SK-N-SH (cell line): Measurements from ENCODE around the gene CCDC30. TPM values are rescaled to one million over a fixed set of nuclear protein-coding genes. Genes with fewer than 3 reads are reported as not detected.

Experiments
- CTCF ChIA-PET: fragments of 300-600, 350-600 bp; formaldehyde crosslinking; extraction: SDS; loops from one replicate; lab custom pipeline; 2021; lab: Yijun Ruan, JAX
- POLR2A ChIA-PET: fragments of 350-600 bp; sonication (Branson Sonifier 250); formaldehyde crosslinking; extraction: SDS; loops from one replicate; lab custom pipeline; 2020; ENCODE audit warnings: antibody characterized with exemption, inconsistent platforms; lab: Yijun Ruan, JAX
- DNase-seq: peaks from one replicate; pipeline ENCODE4 v3.0.0; 2012
- H2AFZ ChIP-seq: fragments of 200-600 bp; sonication (generic); 2 replicates; pipeline ENCODE4 v1.8.1; 2016; ENCODE audit warnings: antibody characterized with exemption, mild to moderate bottlenecking, low read depth
- H3F3A ChIP-seq: fragments of 200-600 bp; sonication (generic); replicated peaks from 2 replicates; pipeline ENCODE3; 2016; ENCODE audit warnings: antibody characterized with exemption, mild to moderate bottlenecking; ENCODE audit not compliant: insufficient read depth
- H3K27ac ChIP-seq, 2 experiments: fragments of 200-500 bp in 1 of 2; fragments of 200-600 bp in 1 of 2; sonication (Bioruptor generic) in 1 of 2; sonication (generic), shearing (Covaris generic) in 1 of 2; 2 replicates each; pipeline versions ENCODE4 v1.5.1 to v1.6.1; 2014 to 2016; ENCODE audit warnings: low read depth in 2 of 2, inconsistent platforms in 1 of 2, low read length in 1 of 2, mild to moderate bottlenecking in 1 of 2, mixed read lengths in 1 of 2
- H3K27me3 ChIP-seq: fragments of 200-600 bp; sonication (generic), shearing (Covaris generic); 2 replicates; pipeline ENCODE4 v1.6.1; 2016; ENCODE audit warnings: mixed run types; ENCODE audit not compliant: insufficient read depth
- H3K36me3 ChIP-seq, 2 experiments: fragments of 200-500 bp in 1 of 2; fragments of 200-600 bp in 1 of 2; sonication (Bioruptor generic) in 1 of 2; sonication (generic) in 1 of 2; replicated peaks in 1 of 2; 2 replicates each; pipeline versions ENCODE3 to v1.5.1; 2014 to 2016; ENCODE audit warnings: low read length in 1 of 2, mild to moderate bottlenecking in 1 of 2; ENCODE audit not compliant: insufficient read depth in 2 of 2, control insufficient read depth in 1 of 2
- H3K4me1 ChIP-seq, 2 experiments: fragments of 200-500 bp in 1 of 2; fragments of 200-600 bp in 1 of 2; sonication (Bioruptor generic) in 1 of 2; sonication (generic), shearing (Covaris generic) in 1 of 2; 2 replicates each; pipeline versions ENCODE4 v1.5.1 to v1.6.1; 2014 to 2016; ENCODE audit warnings: low read depth in 1 of 2, low read length in 1 of 2, mixed run types in 1 of 2; ENCODE audit not compliant: insufficient read depth in 2 of 2, control insufficient read depth in 1 of 2
- H3K4me2 ChIP-seq: fragments of 200-600 bp; sonication (generic), shearing (Covaris generic); 2 replicates; pipeline ENCODE4 v1.6.1; 2017; ENCODE audit warnings: mixed run types
- H3K4me3 ChIP-seq, 2 experiments: fragments of 200-500 bp in 1 of 2; fragments of 200-600 bp in 1 of 2; sonication (Bioruptor generic) in 1 of 2; sonication (generic), shearing (Covaris generic) in 1 of 2; 2 replicates each; pipeline versions ENCODE4 v1.5.1 to v1.8.1; 2014 to 2016; ENCODE audit warnings: low read depth in 2 of 2, inconsistent platforms in 1 of 2, low read length in 1 of 2, mild to moderate bottlenecking in 1 of 2, mixed read lengths in 1 of 2, moderate library complexity in 1 of 2
- H3K79me2 ChIP-seq: fragments of 200-600 bp; sonication (generic); 2 replicates; pipeline ENCODE4 v1.8.1; 2017; ENCODE audit warnings: mild to moderate bottlenecking; ENCODE audit not compliant: insufficient read depth
- H3K9ac ChIP-seq: fragments of 200-600 bp; sonication (generic); 2 replicates; pipeline ENCODE4 v1.6.1; 2017; ENCODE audit warnings: mixed run types
- H3K9me2 ChIP-seq: fragments of 200-600 bp; sonication (generic); 2 replicates; pipeline ENCODE4 v1.6.1; 2017; ENCODE audit warnings: mixed run types
- H3K9me3 ChIP-seq: fragments of 200-600 bp; sonication (generic); 2 replicates; pipeline ENCODE4 v1.6.1; 2017; ENCODE audit warnings: mixed run types, mild to moderate bottlenecking, moderate library complexity
- H4K20me1 ChIP-seq: fragments of 200-600 bp; sonication (generic); 2 replicates; pipeline ENCODE4 v1.6.1; 2017; ENCODE audit warnings: mild to moderate bottlenecking, mixed run types; ENCODE audit not compliant: insufficient read depth
- CHD2 ChIP-seq: fragments of 150-350 bp; IDR thresholded peaks from 2 replicates; pipeline ENCODE4 v1.6.1; 2018; ENCODE audit warnings: low read length; ENCODE audit not compliant: partially characterized antibody
- ELF1 ChIP-seq: IDR thresholded peaks from 2 replicates; pipeline ENCODE4 v1.4.0; 2012
- EZH2phosphoT487 ChIP-seq: fragments of 200-600 bp; sonication (generic); IDR thresholded peaks from 2 replicates; pipeline ENCODE4 v1.6.1; 2017; ENCODE audit warnings: low read depth, mixed run types, mild to moderate bottlenecking, antibody characterized with exemption, moderate library complexity, borderline replicate concordance
- FOSL2 ChIP-seq: IDR thresholded peaks from 2 replicates; pipeline ENCODE4 v1.4.0; 2012; ENCODE audit warnings: low read depth, mild to moderate bottlenecking, moderate library complexity, borderline replicate concordance
- GABPA ChIP-seq: IDR thresholded peaks from 2 replicates; pipeline ENCODE4 v1.4.0; 2012; ENCODE audit warnings: low read depth, mild to moderate bottlenecking
- GATA2 ChIP-seq: sonication (generic); formaldehyde crosslinking; IDR thresholded peaks from 2 replicates; pipeline ENCODE4 v1.5.0; 2020; ENCODE audit warnings: mild to moderate bottlenecking, missing genetic modification reagents
- MEF2A ChIP-seq: IDR thresholded peaks from 2 replicates; pipeline ENCODE4 v1.4.0; 2012; ENCODE audit warnings: low read depth, borderline replicate concordance
- MXI1 ChIP-seq: IDR thresholded peaks from 2 replicates; pipeline ENCODE4 v1.6.1; 2012; ENCODE audit warnings: mild to moderate bottlenecking, low read depth, low read length, improper control_type of control experiment
- NFIC ChIP-seq: IDR thresholded peaks from 2 replicates; pipeline ENCODE4 v1.4.0; 2012; ENCODE audit warnings: borderline replicate concordance
- NRF1 ChIP-seq: IDR thresholded peaks from 2 replicates; pipeline ENCODE4 v1.6.1; 2012; ENCODE audit warnings: low read depth, mild to moderate bottlenecking, low read length
- POLR2AphosphoS5 ChIP-seq: IDR thresholded peaks from 2 replicates; pipeline ENCODE4 v1.6.1; 2012; ENCODE audit warnings: low read depth, low read length
- RAD21 ChIP-seq: IDR thresholded peaks from 2 replicates; pipeline ENCODE4 v1.6.1; 2012; ENCODE audit warnings: mild to moderate bottlenecking, low read length
- RCOR1 ChIP-seq: fragments of 150-350 bp; IDR thresholded peaks from 2 replicates; pipeline ENCODE4 v1.6.1; 2017; ENCODE audit warnings: antibody characterized with exemption, low read length
- RFX5 ChIP-seq: IDR thresholded peaks from 2 replicates; pipeline ENCODE4 v1.6.1; 2012; ENCODE audit warnings: mild to moderate bottlenecking, improper control_type of control experiment, low read length
- SIN3A ChIP-seq: IDR thresholded peaks from 2 replicates; pipeline ENCODE4 v1.6.1; 2012; ENCODE audit warnings: low read depth, mild to moderate bottlenecking, low read length, moderate library complexity, borderline replicate concordance
- SMC3 ChIP-seq: IDR thresholded peaks from 2 replicates; pipeline ENCODE4 v1.6.1; 2012; ENCODE audit warnings: low read depth, low read length, improper control_type of control experiment
- TAF1 ChIP-seq: IDR thresholded peaks from 2 replicates; pipeline ENCODE4 v1.6.1; 2012; ENCODE audit warnings: low read depth, mild to moderate bottlenecking, low read length, moderate library complexity, borderline replicate concordance
- YY1 ChIP-seq: IDR thresholded peaks from 2 replicates; pipeline ENCODE4 v1.4.0; 2012; ENCODE audit warnings: low read depth, mild to moderate bottlenecking
- WGBS: methylation state at CpG from one replicate; pipeline ENCODE4 v1.1.6; 2017; ENCODE audit warnings: low lambda C conversion rate; 5-methylcytosine and 5-hydroxymethylcytosine counted together
- polyA plus RNA-seq, 3 experiments: library from polyadenylated mRNA; depleted of rRNA; stranded (reverse); fragments of >200 nt; gene quantifications; 2 replicates each; pipeline ENCODE4 v1.2.3, GENCODE V29; 2012
- TF ChIP-seq, protein P1 (sequence below): IDR thresholded peaks from 2 replicates; pipeline ENCODE4; 2012
- TF ChIP-seq, protein P2 (sequence below): IDR thresholded peaks from 2 replicates; pipeline ENCODE4 v1.4.0; 2012; ENCODE audit warnings: low read depth, borderline replicate concordance
- TF ChIP-seq, protein P3 (sequence below): IDR thresholded peaks from 2 replicates; pipeline ENCODE4 v1.6.1; 2012; ENCODE audit warnings: mild to moderate bottlenecking, low read depth, low read length, moderate library complexity
- TF ChIP-seq, protein P4 (sequence below): IDR thresholded peaks from 2 replicates; pipeline ENCODE4 v1.4.0; 2012; ENCODE audit warnings: low read depth

The CCDC30 gene
- polyA plus RNA-seq, 1 of the 3 experiments (the other 2 are of a cell fraction), result 0.94 TPM

DNA sequence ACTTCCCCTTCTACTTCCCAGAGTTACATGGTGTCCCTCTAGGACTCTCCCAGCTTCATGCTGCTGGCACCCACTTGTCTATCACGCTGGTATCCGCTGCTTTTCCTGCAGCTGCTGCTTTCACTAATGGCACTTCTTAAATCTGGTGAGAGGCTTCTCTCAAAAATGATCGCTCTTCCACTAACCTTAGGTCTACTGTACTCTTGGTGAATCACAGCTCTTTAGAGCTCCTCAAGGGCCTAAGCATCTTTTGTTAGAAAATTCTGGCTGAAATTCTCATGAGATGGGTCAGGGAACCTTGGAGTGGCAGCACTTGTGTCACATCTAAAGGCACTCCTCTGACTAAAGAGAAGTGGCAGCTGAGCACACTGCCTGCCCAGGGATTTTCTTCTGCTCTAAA is 39.4 kb upstream of the CCDC30 start:
- ChIA-PET POLR2A (no interaction called here), CTCF (interaction anchor here (0.8 to 1.1 kb wide), 2 partner anchors 113 to 251 kb away, joined by 3 read pairs; no protein-coding TSS in a partner anchor)
- H3K9me3 ChIP-seq, result no peaks in the 10 kb centered on the region
- no peaks in the 10 kb centered on the region for H3F3A ChIP-seq
- 79% methylated on average over 3 of the region's 3 CpGs for WGBS
- H3K4me1 ChIP-seq, result peaks cover 6 to 29% of the 10 kb centered on the region in 2 experiments; a peak in 3 of 4 replicates
- H3K36me3 ChIP-seq, result no peaks in the 10 kb centered on the region
- H4K20me1 ChIP-seq, result no peaks in the 10 kb centered on the region
- no peaks in the 10 kb centered on the region for H3K9me2 ChIP-seq
- no peaks in the 10 kb centered on the region for H3K79me2 ChIP-seq
- H3K27me3 ChIP-seq, result no peaks in the 10 kb centered on the region; the same call in 1 of the 2 replicates
- no peak for DNase-seq
- no peak overlapping the region for H3K4me2 ChIP-seq
- H3K4me3 ChIP-seq, result no peak overlapping the region
- TF ChIP-seq, protein P1, sequence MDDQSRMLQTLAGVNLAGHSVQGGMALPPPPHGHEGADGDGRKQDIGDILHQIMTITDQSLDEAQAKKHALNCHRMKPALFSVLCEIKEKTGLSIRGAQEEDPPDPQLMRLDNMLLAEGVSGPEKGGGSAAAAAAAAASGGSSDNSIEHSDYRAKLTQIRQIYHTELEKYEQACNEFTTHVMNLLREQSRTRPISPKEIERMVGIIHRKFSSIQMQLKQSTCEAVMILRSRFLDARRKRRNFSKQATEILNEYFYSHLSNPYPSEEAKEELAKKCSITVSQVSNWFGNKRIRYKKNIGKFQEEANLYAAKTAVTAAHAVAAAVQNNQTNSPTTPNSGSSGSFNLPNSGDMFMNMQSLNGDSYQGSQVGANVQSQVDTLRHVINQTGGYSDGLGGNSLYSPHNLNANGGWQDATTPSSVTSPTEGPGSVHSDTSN, result no peak
- TF ChIP-seq SIN3A, result no peak
- no peak for TF ChIP-seq GATA2 (CRISPR knock-in tag)
- TF ChIP-seq POLR2AphosphoS5, result no peak
- H3K9ac ChIP-seq, result no peak overlapping the region
- H3K27ac ChIP-seq, result no peak overlapping the region
- H2AFZ ChIP-seq, result no peak overlapping the region

DNA sequence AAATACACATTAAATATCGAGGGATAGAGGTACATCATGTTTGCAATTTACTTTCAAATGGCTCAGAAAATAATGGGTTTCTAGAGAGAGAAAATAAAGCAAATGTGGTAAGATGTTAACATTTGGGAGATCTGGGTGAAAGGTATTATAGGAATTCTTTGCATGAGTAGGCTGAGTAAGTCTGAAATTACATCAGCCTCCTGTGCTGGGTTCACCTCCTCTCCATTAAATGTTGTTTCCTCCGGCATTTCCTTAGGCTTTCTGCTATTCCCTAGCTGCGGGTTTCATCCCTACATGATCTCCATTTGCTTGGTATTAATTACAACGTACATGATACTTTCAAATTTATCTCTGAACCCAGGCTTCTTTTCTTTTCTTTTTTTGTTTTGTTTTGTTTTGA is 38.9 kb upstream of the CCDC30 start:
- no peak for DNase-seq
- Histone ChIP-seq H3K4me3 (no peak overlapping the region), H3K9me3 (no peaks in the 10 kb centered on the region), H3K9me2 (no peaks in the 10 kb centered on the region), H3K9ac (no peak overlapping the region), H3K79me2 (no peaks in the 10 kb centered on the region), H3K27me3 (no peaks in the 10 kb centered on the region; the same call in 1 of the 2 replicates), H3F3A (no peaks in the 10 kb centered on the region), H2AFZ (no peak overlapping the region), H3K4me1 (peaks cover 6 to 28% of the 10 kb centered on the region in 2 experiments; a peak in 3 of 4 replicates), H3K4me2 (no peak overlapping the region), H3K27ac (no peak overlapping the region), H3K36me3 (no peaks in the 10 kb centered on the region), H4K20me1 (no peaks in the 10 kb centered on the region)
- WGBS, result 68% methylated on average over 4 of the region's 4 CpGs
- ChIA-PET CTCF (interaction anchor here (0.8 kb wide), 1 partner anchor 113 kb away, joined by 3 read pairs; no protein-coding TSS in a partner anchor), POLR2A (no interaction called here)
- no peak for TF ChIP-seq FOSL2
- no peak for TF ChIP-seq TAF1
- no peak for TF ChIP-seq RAD21
- TF ChIP-seq SMC3, result no peak
- TF ChIP-seq EZH2phosphoT487, result no peak
- no peak for TF ChIP-seq RCOR1
- no peak for TF ChIP-seq YY1
- TF ChIP-seq MEF2A, result no peak
- no peak for TF ChIP-seq CHD2
- no peak for TF ChIP-seq RFX5
- TF ChIP-seq, protein P2, sequence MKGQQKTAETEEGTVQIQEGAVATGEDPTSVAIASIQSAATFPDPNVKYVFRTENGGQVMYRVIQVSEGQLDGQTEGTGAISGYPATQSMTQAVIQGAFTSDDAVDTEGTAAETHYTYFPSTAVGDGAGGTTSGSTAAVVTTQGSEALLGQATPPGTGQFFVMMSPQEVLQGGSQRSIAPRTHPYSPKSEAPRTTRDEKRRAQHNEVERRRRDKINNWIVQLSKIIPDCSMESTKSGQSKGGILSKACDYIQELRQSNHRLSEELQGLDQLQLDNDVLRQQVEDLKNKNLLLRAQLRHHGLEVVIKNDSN, result no peak
- TF ChIP-seq, protein P3, sequence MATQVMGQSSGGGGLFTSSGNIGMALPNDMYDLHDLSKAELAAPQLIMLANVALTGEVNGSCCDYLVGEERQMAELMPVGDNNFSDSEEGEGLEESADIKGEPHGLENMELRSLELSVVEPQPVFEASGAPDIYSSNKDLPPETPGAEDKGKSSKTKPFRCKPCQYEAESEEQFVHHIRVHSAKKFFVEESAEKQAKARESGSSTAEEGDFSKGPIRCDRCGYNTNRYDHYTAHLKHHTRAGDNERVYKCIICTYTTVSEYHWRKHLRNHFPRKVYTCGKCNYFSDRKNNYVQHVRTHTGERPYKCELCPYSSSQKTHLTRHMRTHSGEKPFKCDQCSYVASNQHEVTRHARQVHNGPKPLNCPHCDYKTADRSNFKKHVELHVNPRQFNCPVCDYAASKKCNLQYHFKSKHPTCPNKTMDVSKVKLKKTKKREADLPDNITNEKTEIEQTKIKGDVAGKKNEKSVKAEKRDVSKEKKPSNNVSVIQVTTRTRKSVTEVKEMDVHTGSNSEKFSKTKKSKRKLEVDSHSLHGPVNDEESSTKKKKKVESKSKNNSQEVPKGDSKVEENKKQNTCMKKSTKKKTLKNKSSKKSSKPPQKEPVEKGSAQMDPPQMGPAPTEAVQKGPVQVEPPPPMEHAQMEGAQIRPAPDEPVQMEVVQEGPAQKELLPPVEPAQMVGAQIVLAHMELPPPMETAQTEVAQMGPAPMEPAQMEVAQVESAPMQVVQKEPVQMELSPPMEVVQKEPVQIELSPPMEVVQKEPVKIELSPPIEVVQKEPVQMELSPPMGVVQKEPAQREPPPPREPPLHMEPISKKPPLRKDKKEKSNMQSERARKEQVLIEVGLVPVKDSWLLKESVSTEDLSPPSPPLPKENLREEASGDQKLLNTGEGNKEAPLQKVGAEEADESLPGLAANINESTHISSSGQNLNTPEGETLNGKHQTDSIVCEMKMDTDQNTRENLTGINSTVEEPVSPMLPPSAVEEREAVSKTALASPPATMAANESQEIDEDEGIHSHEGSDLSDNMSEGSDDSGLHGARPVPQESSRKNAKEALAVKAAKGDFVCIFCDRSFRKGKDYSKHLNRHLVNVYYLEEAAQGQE, result no peak
- no peak for TF ChIP-seq NFIC
- no peak for TF ChIP-seq ELF1
- TF ChIP-seq MXI1, result no peak
- TF ChIP-seq SIN3A, result no peak
- TF ChIP-seq, protein P4, sequence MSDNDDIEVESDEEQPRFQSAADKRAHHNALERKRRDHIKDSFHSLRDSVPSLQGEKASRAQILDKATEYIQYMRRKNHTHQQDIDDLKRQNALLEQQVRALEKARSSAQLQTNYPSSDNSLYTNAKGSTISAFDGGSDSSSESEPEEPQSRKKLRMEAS, result no peak
- no peak for TF ChIP-seq NRF1
- TF ChIP-seq GABPA, result no peak
